ENCODE results near the gene PDE4B. TPM values are rescaled to one million over a fixed set of nuclear protein-coding genes. Genes with fewer than 3 reads are reported as not detected.

PDE4B gene
- total RNA-seq, 2 experiments from 2014 or later, result 2.4 to 3.1 TPM

GRCh38 chr1:65759516-65759915 is 33.2 kb upstream of the PDE4B start:
- no TSS peak for BruUV-seq (replicated peaks)
- H3K79me2 ChIP-seq (ENCODE audit: insufficient read depth, low read depth, low read length), result no peaks in the 10 kb centered on the region
- H4K20me1 ChIP-seq (ENCODE audit: insufficient read depth, low read length), result no peaks in the 10 kb centered on the region
- H3K4me3 ChIP-seq (ENCODE audit: low read depth, low read length, poor library complexity, severe bottlenecking), result no peak overlapping the region
- DNase-seq (ENCODE audit: low spot score), result no peak
- H3K9me3 ChIP-seq (ENCODE audit: low read length), result no peaks in the 10 kb centered on the region
- CTCF ChIA-PET (ENCODE audit: unreplicated experiment), result no interaction called here
- POLR2A ChIA-PET, result no interaction called here
- intact Hi-C loops (cut with micrococcal nuclease; ENCODE audit: unreplicated experiment), result no loop called here
- no peaks in the 10 kb centered on the region for H3K4me1 ChIP-seq (ENCODE audit: insufficient read depth, low read length, poor library complexity, severe bottlenecking)
- H3K4me2 ChIP-seq (ENCODE audit: low read length), result no peak overlapping the region
- H3K27ac ChIP-seq (ENCODE audit: low read depth, low read length, poor library complexity, severe bottlenecking), result no peak overlapping the region
- H3K9me2 ChIP-seq (ENCODE audit: insufficient read depth, low read length), result no peaks in the 10 kb centered on the region
- TF ChIP-seq, protein P1, sequence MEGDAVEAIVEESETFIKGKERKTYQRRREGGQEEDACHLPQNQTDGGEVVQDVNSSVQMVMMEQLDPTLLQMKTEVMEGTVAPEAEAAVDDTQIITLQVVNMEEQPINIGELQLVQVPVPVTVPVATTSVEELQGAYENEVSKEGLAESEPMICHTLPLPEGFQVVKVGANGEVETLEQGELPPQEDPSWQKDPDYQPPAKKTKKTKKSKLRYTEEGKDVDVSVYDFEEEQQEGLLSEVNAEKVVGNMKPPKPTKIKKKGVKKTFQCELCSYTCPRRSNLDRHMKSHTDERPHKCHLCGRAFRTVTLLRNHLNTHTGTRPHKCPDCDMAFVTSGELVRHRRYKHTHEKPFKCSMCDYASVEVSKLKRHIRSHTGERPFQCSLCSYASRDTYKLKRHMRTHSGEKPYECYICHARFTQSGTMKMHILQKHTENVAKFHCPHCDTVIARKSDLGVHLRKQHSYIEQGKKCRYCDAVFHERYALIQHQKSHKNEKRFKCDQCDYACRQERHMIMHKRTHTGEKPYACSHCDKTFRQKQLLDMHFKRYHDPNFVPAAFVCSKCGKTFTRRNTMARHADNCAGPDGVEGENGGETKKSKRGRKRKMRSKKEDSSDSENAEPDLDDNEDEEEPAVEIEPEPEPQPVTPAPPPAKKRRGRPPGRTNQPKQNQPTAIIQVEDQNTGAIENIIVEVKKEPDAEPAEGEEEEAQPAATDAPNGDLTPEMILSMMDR (conservative IDR thresholded peaks at IDR 0.05; ENCODE audit: low read length), result no peak
- no peak for TF ChIP-seq EZH2phosphoT487 (IDR thresholded peaks at IDR 0.05; ENCODE audit: borderline replicate concordance, low read depth, low read length)
- no peaks in the 10 kb centered on the region for H3K36me3 ChIP-seq (ENCODE audit: insufficient read depth, low read length)
- no peak overlapping the region for H2AFZ ChIP-seq (ENCODE audit: low read length)

- no peaks in the 10 kb centered on the region for H3K79me2 ChIP-seq (ENCODE audit: insufficient read depth, low read depth, low read length)
- CTCF ChIA-PET (ENCODE audit: unreplicated experiment), result no interaction called here
- H3K36me3 ChIP-seq (ENCODE audit: insufficient read depth, low read length), result no peaks in the 10 kb centered on the region
- no peak overlapping the region for H3K27ac ChIP-seq (ENCODE audit: low read depth, low read length, poor library complexity, severe bottlenecking)
- no peaks in the 10 kb centered on the region for H3K9me2 ChIP-seq (ENCODE audit: insufficient read depth, low read length)
- H3K9me3 ChIP-seq (ENCODE audit: low read length), result no peaks in the 10 kb centered on the region
- no peak for DNase-seq (ENCODE audit: low spot score)
- TF ChIP-seq, protein P1 (conservative IDR thresholded peaks at IDR 0.05; ENCODE audit: low read length), result no peak
- TF ChIP-seq EZH2phosphoT487 (IDR thresholded peaks at IDR 0.05; ENCODE audit: borderline replicate concordance, low read depth, low read length), result no peak
- no TSS peak for BruUV-seq (replicated peaks)
- no peaks in the 10 kb centered on the region for H4K20me1 ChIP-seq (ENCODE audit: insufficient read depth, low read length)
- POLR2A ChIA-PET, result interaction anchor here (0.5 to 0.7 kb wide), 3 partner anchors 12 to 1449 kb away, joined by 3 to 4 read pairs (median 3); no protein-coding TSS in a partner anchor
- no peak overlapping the region for H3K4me2 ChIP-seq (ENCODE audit: low read length)
- no peak overlapping the region for H2AFZ ChIP-seq (ENCODE audit: low read length)
- no peak overlapping the region for H3K4me3 ChIP-seq (ENCODE audit: low read depth, low read length, poor library complexity, severe bottlenecking)
- intact Hi-C loops (cut with micrococcal nuclease; ENCODE audit: unreplicated experiment), result no loop called here
- H3K4me1 ChIP-seq (ENCODE audit: insufficient read depth, low read length, poor library complexity, severe bottlenecking), result no peaks in the 10 kb centered on the region
Measured at GRCh38 chr1:65762081-65762862, 30.4 kb upstream of the PDE4B start.

DNA sequence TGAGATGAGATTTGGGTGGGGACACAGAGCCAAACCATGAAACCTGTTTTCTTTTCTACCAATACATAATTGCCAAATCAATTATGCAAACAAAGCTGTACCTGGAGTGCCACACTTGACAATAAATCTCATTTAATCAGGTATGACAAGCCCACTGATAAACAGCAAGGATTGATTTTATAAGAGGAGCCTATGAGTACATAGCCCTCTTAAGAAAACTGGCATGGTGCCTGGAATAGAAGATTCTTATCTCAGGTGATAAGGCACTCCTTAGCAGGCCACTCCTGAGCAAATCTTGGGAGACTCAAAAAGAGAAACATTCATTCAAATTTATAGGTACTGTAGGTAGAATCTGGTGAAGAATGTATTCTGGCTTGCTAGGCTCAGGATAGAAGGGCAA is 28.6 kb upstream of the PDE4B start:
- no peaks in the 10 kb centered on the region for H3K4me1 ChIP-seq (ENCODE audit: insufficient read depth, low read length, poor library complexity, severe bottlenecking)
- no peaks in the 10 kb centered on the region for H3K79me2 ChIP-seq (ENCODE audit: insufficient read depth, low read depth, low read length)
- no peaks in the 10 kb centered on the region for H3K36me3 ChIP-seq (ENCODE audit: insufficient read depth, low read length)
- POLR2A ChIA-PET, result interaction anchor here (0.6 kb wide), 2 partner anchors 8 to 615 kb away, joined by 3 read pairs; no protein-coding TSS in a partner anchor
- H3K4me3 ChIP-seq (ENCODE audit: low read depth, low read length, poor library complexity, severe bottlenecking), result no peak overlapping the region
- intact Hi-C loops (cut with micrococcal nuclease; ENCODE audit: unreplicated experiment), result no loop called here
- no TSS peak for BruUV-seq (replicated peaks)
- no peak overlapping the region for H2AFZ ChIP-seq (ENCODE audit: low read length)
- no peak overlapping the region for H3K4me2 ChIP-seq (ENCODE audit: low read length)
- H3K27ac ChIP-seq (ENCODE audit: low read depth, low read length, poor library complexity, severe bottlenecking), result no peak overlapping the region
- no peak for DNase-seq (ENCODE audit: low spot score)
- TF ChIP-seq EZH2phosphoT487 (IDR thresholded peaks at IDR 0.05; ENCODE audit: borderline replicate concordance, low read depth, low read length), result no peak
- TF ChIP-seq, protein P1 (conservative IDR thresholded peaks at IDR 0.05; ENCODE audit: low read length), result no peak
- CTCF ChIA-PET (ENCODE audit: unreplicated experiment), result no interaction called here
- no peaks in the 10 kb centered on the region for H3K9me2 ChIP-seq (ENCODE audit: insufficient read depth, low read length)
- no peaks in the 10 kb centered on the region for H4K20me1 ChIP-seq (ENCODE audit: insufficient read depth, low read length)
- H3K9me3 ChIP-seq (ENCODE audit: low read length), result no peaks in the 10 kb centered on the region
